ENCODE measurements around the gene IGSF1.

DNA sequence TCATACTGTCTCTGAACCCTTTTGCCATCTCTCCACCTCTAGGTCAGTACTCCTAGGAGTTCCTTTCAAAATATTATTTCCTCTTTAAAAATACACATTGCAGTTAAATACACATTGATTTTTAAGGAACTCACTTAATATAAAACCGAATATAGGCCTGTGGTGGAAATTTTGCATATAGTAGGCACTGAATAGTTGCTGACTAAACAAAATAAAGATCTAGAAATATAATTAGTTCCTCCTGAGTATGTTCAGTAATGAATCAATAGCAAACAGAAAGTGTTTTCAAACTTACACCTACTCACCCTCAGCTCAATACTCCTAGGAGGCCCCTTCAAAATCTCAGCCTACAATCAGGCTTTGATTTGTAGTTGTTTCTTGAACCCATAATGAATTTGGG, 61.5 kb downstream of the IGSF1 start:
- TF ChIP-seq, protein P1, sequence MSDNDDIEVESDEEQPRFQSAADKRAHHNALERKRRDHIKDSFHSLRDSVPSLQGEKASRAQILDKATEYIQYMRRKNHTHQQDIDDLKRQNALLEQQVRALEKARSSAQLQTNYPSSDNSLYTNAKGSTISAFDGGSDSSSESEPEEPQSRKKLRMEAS (IDR thresholded peaks at IDR 0.05): no peak
- TF ChIP-seq ZBTB7A (IDR thresholded peaks at IDR 0.05; ENCODE audit: low read depth): no peak
- TF ChIP-seq RAD21 (IDR thresholded peaks at IDR 0.05; ENCODE audit: low read depth): no peak
- TF ChIP-seq, protein P2, sequence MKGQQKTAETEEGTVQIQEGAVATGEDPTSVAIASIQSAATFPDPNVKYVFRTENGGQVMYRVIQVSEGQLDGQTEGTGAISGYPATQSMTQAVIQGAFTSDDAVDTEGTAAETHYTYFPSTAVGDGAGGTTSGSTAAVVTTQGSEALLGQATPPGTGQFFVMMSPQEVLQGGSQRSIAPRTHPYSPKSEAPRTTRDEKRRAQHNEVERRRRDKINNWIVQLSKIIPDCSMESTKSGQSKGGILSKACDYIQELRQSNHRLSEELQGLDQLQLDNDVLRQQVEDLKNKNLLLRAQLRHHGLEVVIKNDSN (IDR thresholded peaks at IDR 0.05): no peak
- no peak for TF ChIP-seq EP300 (IDR thresholded peaks at IDR 0.05; ENCODE audit: borderline replicate concordance)
- no peak for TF ChIP-seq TAF1 (IDR thresholded peaks at IDR 0.05; ENCODE audit: low read depth)
- TF ChIP-seq EGR1 (IDR thresholded peaks at IDR 0.05): no peak
